IMR-90 (cell line): ENCODE data around the gene AGK. TPM values are rescaled to one million over a fixed set of nuclear protein-coding genes. Genes with fewer than 3 reads are reported as not detected.

Experiments
- ATAC-seq: fragments of 200-7000 bp; cut with Tn5 transposase; 2 replicates; pipeline ENCODE4 v1.9.1; 2020; ENCODE audit warnings: low read depth, mild to moderate bottlenecking, moderate library complexity
- BruUV-seq: library from RNA; stranded (reverse); fragments of 400-500 nt; replicated peaks from 2 replicates; lab custom pipeline; 2021; lab: Mats Ljungman, UMichigan
- CTCF ChIA-PET: fragments of 300-600 bp; formaldehyde crosslinking; extraction: SDS; loops from one replicate; lab custom pipeline; 2021; ENCODE audit warnings: antibody characterized with exemption; lab: Yijun Ruan, JAX
- POLR2A ChIA-PET: fragments of 300-600 bp; sonication (Branson Sonifier 250); formaldehyde crosslinking; loops from one replicate; lab custom pipeline; 2022; ENCODE audit warnings: antibody characterized with exemption; ENCODE audit not compliant: unreplicated experiment; lab: Charles Lee
- DNase-seq: peaks from one replicate; pipeline ENCODE4 v3.0.0; 2013
- H2AFZ ChIP-seq: replicated peaks from 2 replicates; pipeline ENCODE3; 2013; ENCODE audit warnings: low read length, mild to moderate bottlenecking; ENCODE audit not compliant: poor library complexity
- H2AK5ac ChIP-seq: 2 replicates; pipeline ENCODE4 v1.6.1; 2013; ENCODE audit warnings: low read depth, low read length, inconsistent platforms
- H2AK9ac ChIP-seq: replicated peaks from 2 replicates; pipeline ENCODE3; 2013; ENCODE audit warnings: mild to moderate bottlenecking, low read depth, low read length, moderate library complexity; ENCODE audit not compliant: poor library complexity
- H2BK120ac ChIP-seq: 2 replicates; pipeline ENCODE4 v1.6.1; 2013; ENCODE audit warnings: low read depth, low read length, inconsistent platforms
- H2BK15ac ChIP-seq: 3 replicates; pipeline ENCODE4 v1.6.1; 2013; ENCODE audit warnings: low read depth, low read length, inconsistent platforms
- H2BK20ac ChIP-seq: 2 replicates; pipeline ENCODE4 v1.6.1; 2013; ENCODE audit warnings: low read depth, mild to moderate bottlenecking, inconsistent platforms, low read length, moderate library complexity
- H2BK5ac ChIP-seq: 2 replicates; pipeline ENCODE4 v1.6.1; 2013; ENCODE audit warnings: mild to moderate bottlenecking, low read depth, low read length, inconsistent platforms; ENCODE audit not compliant: poor library complexity, severe bottlenecking
- H3K14ac ChIP-seq: replicated peaks from 2 replicates; pipeline ENCODE4 v1.6.1; 2013; ENCODE audit warnings: low read depth, low read length, inconsistent platforms
- H3K18ac ChIP-seq: 2 replicates; pipeline ENCODE4 v1.6.1; 2013; ENCODE audit warnings: low read depth, low read length, control low read depth
- H3K23ac ChIP-seq: 2 replicates; pipeline ENCODE4 v1.6.1; 2013; ENCODE audit warnings: low read depth, low read length, inconsistent platforms
- H3K27ac ChIP-seq: 2 replicates; pipeline ENCODE4 v1.5.1; 2013; ENCODE audit warnings: mild to moderate bottlenecking, control low read depth, low read length; ENCODE audit not compliant: insufficient read depth
- H3K27me3 ChIP-seq: 2 replicates; pipeline ENCODE4 v1.6.1; 2013; ENCODE audit warnings: low read length; ENCODE audit not compliant: control insufficient read depth, insufficient read depth
- H3K36me3 ChIP-seq: 2 replicates; pipeline ENCODE4 v1.6.1; 2013; ENCODE audit warnings: low read length, mixed read lengths; ENCODE audit not compliant: control insufficient read depth, insufficient read depth
- H3K4ac ChIP-seq: 2 replicates; pipeline ENCODE4 v1.6.1; 2013; ENCODE audit warnings: low read depth, low read length, inconsistent platforms
- H3K4me1 ChIP-seq: 2 replicates; pipeline ENCODE4 v1.6.1; 2013; ENCODE audit warnings: low read length, mixed read lengths; ENCODE audit not compliant: control insufficient read depth, insufficient read depth
- H3K4me2 ChIP-seq: 2 replicates; pipeline ENCODE4 v1.6.1; 2013; ENCODE audit warnings: low read depth, mild to moderate bottlenecking, control low read depth, low read length, moderate library complexity
- H3K4me3 ChIP-seq: 2 replicates; pipeline ENCODE4 v1.5.1; 2013; ENCODE audit warnings: low read depth, mild to moderate bottlenecking, control low read depth, low read length, moderate library complexity; ENCODE audit not compliant: insufficient read depth
- H3K56ac ChIP-seq: 2 replicates; pipeline ENCODE4 v1.6.1; 2013; ENCODE audit warnings: low read length, inconsistent platforms; ENCODE audit not compliant: insufficient read depth; ENCODE audit errors: extremely low read depth
- H3K79me1 ChIP-seq, 2 experiments: 2 replicates each; pipeline ENCODE4 v1.6.1; 2013; ENCODE audit warnings: low read length in 2 of 2, inconsistent platforms in 1 of 2, low read depth in 1 of 2
- H3K9ac ChIP-seq: 2 replicates; pipeline ENCODE4 v1.6.1; 2013; ENCODE audit warnings: low read depth, low read length, control low read depth
- H3K9me1 ChIP-seq: 2 replicates; pipeline ENCODE4 v1.6.1; 2013; ENCODE audit warnings: low read length, inconsistent platforms; ENCODE audit not compliant: insufficient read depth
- H3K9me3 ChIP-seq: 2 replicates; pipeline ENCODE4 v1.6.1; 2013; ENCODE audit warnings: low read length; ENCODE audit not compliant: control insufficient read depth, insufficient read depth
- H4K20me1 ChIP-seq: 2 replicates; pipeline ENCODE4 v1.6.1; 2013; ENCODE audit warnings: low read length, inconsistent platforms; ENCODE audit not compliant: insufficient read depth
- H4K5ac ChIP-seq: 2 replicates; pipeline ENCODE4 v1.6.1; 2013; ENCODE audit warnings: mild to moderate bottlenecking, low read depth, low read length, control low read depth
- H4K8ac ChIP-seq, 2 experiments: 2 replicates each; pipeline ENCODE4 v1.6.1; 2013; ENCODE audit warnings: low read depth in 2 of 2, low read length in 2 of 2, control low read depth in 1 of 2, inconsistent platforms in 1 of 2
- H4K91ac ChIP-seq: 2 replicates; pipeline ENCODE4 v1.6.1; 2013; ENCODE audit warnings: low read depth, low read length, inconsistent platforms; ENCODE audit not compliant: insufficient read depth
- BHLHE40 ChIP-seq: fragments of 150-350 bp; IDR thresholded peaks from 2 replicates; pipeline ENCODE4 v1.6.1; 2016; ENCODE audit warnings: mild to moderate bottlenecking, low read depth, low read length
- WGBS, 2 experiments: methylation state at CpG; one replicate each; pipeline versions ENCODE4 v1.1.5 to v1.1.7; 2013; ENCODE audit warnings: missing lambda C conversion rate in 2 of 2; ENCODE audit not compliant: insufficient read length in 1 of 2; ENCODE audit errors: extremely low coverage in 2 of 2; 5-methylcytosine and 5-hydroxymethylcytosine counted together
- dilution Hi-C: fragments of 300-500 bp; cut with HindIII; formaldehyde crosslinking; loops from one replicate; pipeline ENCODE4 v1.14.3; 2018; ENCODE audit warnings: low sequenced_read_pairs; ENCODE audit not compliant: unreplicated experiment
- in situ Hi-C: fragments of 300-500 bp; cut with MboI; formaldehyde crosslinking; loops from 3 replicates; pipeline ENCODE4 v1.14.3; 2019; ENCODE audit warnings: low sequenced_read_pairs, inconsistent platforms, mixed read lengths
- intact Hi-C: fragments of 100-400 bp; cut with micrococcal nuclease; formaldehyde crosslinking; loops from 2 replicates; pipeline ENCODE4 v1.10.0; 2022
- polyA plus RNA-seq, 3 experiments: library from polyadenylated mRNA; depleted of rRNA; stranded (reverse); fragments of >200 nt; gene quantifications; 2 replicates each; pipeline ENCODE4 v1.2.3, GENCODE V29; 2012; ENCODE audit warnings: low replicate concordance in 1 of 3
- total RNA-seq: library from RNA; depleted of rRNA; stranded (reverse); fragments of >200 nt; gene quantifications from 2 replicates; pipeline ENCODE4 v1.2.3, GENCODE V29; 2012

The AGK gene
- total and polyA plus RNA-seq, 2 of the 4 experiments (the other 2 are of a cell fraction) = 35.5 to 37.3 TPM

- H2AK9ac ChIP-seq = no peak overlapping the region
- BruUV-seq = no TSS peak
- H3K4ac ChIP-seq = peak overlapping the region; percentile 40
- dilution Hi-C loops = no loop called here
- 0 out of 3 replicates have a peak overlapping the region, but pooled peaks have one; percentile 3 for H2BK15ac ChIP-seq
- peak overlapping the region; percentile 71 for H2BK120ac ChIP-seq
- CTCF ChIA-PET = no interaction called here
- peaks cover 9% of the 10 kb centered on the region for H3K4me1 ChIP-seq
- peak overlapping the region; percentile 59 for H2AK5ac ChIP-seq
- no peak overlapping the region for H3K9ac ChIP-seq
- H4K8ac ChIP-seq = peak overlapping the region; percentile 19 to 24; a peak in 2 of 4 replicates
- no peak overlapping the region for H3K27ac ChIP-seq
- H3K9me1 ChIP-seq = peaks cover 5% of the 10 kb centered on the region
- intact Hi-C loops = loop anchor here (5.0 kb wide), 1 partner anchor 35 kb away; the partner anchor contains the start of gene AGK
- TF ChIP-seq BHLHE40 = no peak
- no peak overlapping the region for H3K14ac ChIP-seq
- peak overlapping the region; percentile 10; the same call in 1 of the 2 replicates for H4K91ac ChIP-seq
- in situ Hi-C loops = no loop called here
- 95% methylated on average over 2 of the region's 4 CpGs; no CpG with 5 or more reads in 1 of the 2 experiments for WGBS, 2 experiments
- H4K5ac ChIP-seq = no peak overlapping the region
- no peaks in the 10 kb centered on the region for H3K9me3 ChIP-seq
- H3K23ac ChIP-seq = no peak overlapping the region
- POLR2A ChIA-PET = no interaction called here
- H3K4me2 ChIP-seq = no peak overlapping the region; the same call in 1 of the 2 replicates
- H4K20me1 ChIP-seq = no peaks in the 10 kb centered on the region
- no peaks in the 10 kb centered on the region for H3K27me3 ChIP-seq
- peaks cover 12 to 16% of the 10 kb centered on the region in 2 experiments; a peak in 3 of 4 replicates for H3K79me1 ChIP-seq
- DNase-seq = no peak
- H2AFZ ChIP-seq = no peak overlapping the region
- no peak for ATAC-seq
- H3K4me3 ChIP-seq = no peak overlapping the region
- peak overlapping the region; percentile 69 for H2BK5ac ChIP-seq
- no peak overlapping the region for H3K56ac ChIP-seq
- H2BK20ac ChIP-seq = peak overlapping the region; percentile 15
- no peak overlapping the region for H3K18ac ChIP-seq
- no peaks in the 10 kb centered on the region; the same call in 1 of the 2 replicates for H3K36me3 ChIP-seq
Observed at GRCh38 chr7:141586878-141587277, 35.7 kb downstream of the AGK start.
